ENCODE measurements around the gene COA1.

The COA1 gene

DNA sequence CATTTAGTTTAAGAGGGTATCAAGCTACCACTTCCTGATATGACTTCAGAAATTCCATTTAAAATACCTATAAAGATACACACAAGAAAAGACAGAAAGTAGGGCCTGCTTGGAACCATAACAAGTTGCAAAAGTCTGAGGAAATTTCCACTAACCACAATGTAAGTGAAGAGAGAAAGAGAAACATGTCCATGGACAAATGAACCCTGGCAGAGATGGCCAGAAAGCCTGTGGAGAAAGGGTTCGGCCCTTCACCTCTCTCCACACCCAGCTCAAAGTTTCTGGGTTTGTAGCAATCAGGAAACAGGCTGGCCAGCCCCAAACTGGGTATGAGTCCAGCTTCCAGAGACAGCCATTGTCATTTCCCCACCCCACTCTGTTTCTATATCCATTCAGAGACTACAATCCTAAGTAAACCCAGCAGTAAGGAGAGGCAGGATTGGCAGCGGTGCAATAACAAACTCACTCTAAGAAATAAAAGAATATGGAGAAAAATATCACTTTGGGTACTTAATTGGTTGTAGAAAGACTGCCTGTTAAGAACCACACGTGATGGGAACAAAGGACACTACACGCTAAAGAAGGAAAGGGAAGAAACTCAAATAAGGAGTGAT is 75.3 kb downstream of the COA1 start:
- no peak for DNase-seq (ENCODE audit: low read depth in 2 of 2)

DNA sequence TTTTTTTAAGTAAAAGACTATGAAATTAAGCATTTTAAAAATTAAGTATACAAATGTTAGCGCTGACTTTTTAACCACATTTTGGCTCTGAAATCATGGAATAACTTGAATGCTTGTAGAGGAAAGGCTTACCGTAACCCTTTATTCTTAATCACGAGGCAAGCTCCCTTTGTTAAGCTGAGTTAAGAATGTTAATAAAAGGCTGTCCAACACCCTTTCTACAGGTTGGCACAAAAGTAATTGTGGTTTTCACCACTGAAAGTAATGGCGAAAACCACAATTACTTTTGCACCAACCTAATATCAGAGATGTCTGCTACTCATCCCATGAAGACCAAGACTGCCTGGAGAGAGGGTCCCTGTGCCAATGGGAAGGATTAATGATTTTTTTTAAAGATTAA is 75.9 kb downstream of the COA1 start:
- DNase-seq (ENCODE audit: low read depth in 2 of 2), result no peak

DNA sequence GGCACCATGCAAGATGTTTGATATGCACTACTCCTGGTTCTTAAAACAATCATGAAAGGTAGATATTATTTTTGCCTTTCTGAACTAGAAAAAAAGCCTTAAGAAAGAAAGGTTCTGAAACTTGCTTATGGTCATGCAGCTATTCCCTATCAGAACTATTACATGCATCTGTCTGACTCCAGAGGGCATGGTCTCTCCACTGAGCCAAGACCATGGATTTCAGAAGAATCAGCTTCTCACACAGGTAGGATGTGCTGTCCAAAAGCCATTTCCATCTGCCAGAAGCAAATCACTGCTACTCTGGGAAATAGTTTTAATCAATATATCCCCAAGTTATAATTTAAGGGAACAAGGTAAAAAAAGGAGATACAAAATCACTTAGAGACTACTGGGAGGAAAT is 77.0 kb downstream of the COA1 start:
- no peak for DNase-seq (ENCODE audit: low read depth in 2 of 2)

DNA sequence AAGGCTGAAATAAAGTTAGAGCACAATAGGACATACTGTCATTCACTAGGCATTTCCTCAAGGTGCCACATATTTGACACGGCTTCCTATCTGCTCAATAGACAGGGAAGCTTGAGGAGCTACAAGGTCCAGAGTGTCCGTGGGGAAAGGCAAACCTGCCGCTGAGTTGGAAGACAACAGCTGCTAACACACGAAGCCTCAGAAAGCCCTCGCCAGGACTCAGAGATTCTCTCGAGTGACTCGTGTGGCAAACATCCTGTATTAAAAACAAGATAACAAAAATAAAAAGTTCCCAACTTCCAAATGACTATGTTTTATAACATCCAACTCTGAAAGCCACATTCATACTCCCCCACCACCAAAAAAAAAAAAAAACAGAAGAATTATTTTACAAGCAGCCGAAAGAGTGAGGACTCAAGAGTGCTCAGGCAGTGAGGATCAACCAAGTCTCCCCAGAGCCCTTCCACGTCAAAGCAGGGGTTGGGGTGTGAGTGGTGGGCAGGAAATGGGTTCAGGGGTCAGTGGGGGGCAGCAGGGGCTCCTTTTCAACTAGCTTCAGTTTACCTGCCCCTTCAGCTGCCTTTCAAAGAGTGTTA is 78.8 kb downstream of the COA1 start:
- peak; percentile 52 to 53 for DNase-seq (ENCODE audit: low read depth in 2 of 2)

DNA sequence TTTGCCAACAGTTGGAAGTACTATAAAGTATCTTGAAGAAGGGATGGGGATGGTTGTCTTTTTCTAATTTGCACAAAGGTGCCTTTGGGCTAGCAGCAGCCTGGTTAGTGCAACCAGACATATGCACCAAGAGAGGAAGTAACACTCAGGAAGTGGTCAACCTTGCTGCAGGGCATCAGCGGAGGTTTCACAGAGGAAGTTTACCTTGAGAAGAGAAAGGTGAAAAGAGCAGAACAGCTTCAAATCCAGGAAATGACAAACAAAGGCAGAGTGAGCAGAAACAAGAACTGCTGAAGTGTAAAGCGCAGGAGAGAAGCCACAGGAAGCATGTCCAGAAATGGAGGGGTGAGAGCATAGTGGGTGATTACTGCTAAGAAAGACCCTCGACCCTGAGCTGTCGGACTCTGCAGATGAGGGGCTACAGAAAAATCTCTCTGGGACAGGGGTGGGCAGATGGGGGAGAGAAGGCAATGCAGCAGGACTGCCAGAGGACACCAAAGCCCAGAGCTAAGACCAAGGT is 79.5 kb downstream of the COA1 start:
- no peak for DNase-seq (ENCODE audit: low read depth in 2 of 2)

DNA sequence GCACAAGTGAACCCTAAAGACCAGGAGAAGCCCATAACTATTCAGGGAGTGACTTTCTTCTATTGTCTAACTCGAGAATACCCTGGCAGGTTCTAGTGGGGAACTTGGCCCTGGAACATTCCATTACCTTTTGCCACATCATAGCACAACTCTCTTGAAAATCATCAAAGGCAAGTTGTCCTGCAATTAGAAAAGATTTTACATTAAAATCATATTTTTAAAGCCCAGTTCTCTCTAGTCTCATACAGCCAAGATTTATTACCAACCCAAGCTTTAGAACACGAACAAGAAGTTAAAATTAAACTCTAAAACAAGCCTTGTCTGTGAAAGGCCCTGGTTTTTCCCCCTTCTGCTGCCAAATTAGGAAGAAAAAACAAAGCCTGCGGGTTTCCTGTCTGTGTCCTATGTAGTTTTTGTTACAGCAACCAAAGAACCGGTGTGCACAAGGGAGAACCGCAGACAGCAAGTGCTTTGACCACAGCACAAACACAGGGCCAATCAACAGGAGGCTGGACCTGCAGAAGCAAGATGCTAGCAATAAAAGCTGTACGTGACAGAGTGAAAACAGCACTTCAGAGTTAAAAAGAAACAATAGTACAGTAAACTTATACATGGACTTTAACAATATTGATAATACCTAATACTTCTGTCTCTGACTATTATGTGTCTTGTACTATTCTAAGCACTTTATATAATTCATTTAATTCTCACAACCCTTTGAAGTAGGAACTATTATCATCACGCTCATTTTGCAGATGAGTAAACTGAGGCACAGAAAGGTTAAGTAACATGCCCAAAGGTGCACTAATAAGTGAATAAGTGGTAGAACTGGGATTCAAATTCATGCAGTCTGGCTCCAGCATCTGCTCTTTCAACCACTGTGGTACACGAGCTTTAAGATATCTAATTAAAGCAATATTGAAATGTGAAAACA is 80.6 kb downstream of the COA1 start:
- no peak for DNase-seq (ENCODE audit: low read depth in 2 of 2)

DNA sequence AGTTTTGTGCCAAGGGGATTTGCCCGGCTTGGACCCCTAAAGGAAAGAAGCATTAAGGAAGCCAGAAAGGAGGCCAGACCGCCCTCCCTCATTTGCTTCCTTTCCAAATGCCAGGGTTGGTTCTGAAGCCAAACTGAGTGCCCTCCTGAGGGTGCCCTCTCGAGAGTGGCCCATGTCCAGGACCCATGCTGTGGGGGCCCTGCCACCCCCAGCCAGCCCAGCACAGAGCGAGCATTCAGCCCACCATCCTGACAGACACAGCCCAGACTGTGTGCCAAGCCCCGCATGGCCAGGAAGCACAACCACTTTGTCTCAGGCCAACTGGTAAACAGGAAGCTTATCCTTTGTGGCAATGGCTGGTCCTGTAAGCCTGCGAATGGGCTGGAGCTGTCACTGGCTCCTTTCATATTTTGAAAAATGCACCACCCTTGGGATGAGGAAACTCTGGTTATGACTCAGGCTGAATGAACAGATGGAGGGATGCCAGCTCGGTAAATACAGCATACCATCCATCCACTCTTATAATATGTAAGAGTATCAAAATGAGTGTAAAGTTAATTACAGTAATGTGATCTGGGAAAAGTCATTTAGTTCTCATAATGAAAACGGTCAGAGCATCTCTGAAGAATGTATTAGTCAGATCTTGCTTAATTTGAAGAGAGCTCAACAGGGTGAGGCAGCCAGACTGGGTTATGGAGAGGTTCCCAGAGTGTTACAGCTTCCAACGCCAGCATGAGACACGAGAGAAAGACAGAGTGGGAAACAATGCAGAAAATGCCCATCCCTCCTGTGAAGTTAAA is 81.5 kb downstream of the COA1 start:
- peak; percentile 99 for DNase-seq (ENCODE audit: low read depth in 2 of 2)

DNA sequence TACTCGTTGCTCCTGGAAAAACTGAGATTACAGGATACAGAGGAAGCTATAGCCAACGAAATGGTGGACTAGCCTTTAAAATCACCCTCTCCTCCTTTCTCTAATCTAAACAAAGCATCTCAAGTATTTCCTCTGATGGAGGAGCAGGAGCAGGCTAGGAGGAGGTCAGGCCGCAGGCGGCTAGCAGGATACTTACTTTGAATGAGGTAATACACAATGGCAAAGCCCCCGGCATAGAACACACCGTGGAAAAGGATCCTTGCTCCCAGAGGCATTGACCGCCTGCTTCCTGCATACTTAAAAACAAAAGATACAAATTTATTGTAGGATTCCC is 82.0 kb downstream of the COA1 start:
- peak; percentile 51 to 57 for DNase-seq (ENCODE audit: low read depth in 2 of 2)

DNA sequence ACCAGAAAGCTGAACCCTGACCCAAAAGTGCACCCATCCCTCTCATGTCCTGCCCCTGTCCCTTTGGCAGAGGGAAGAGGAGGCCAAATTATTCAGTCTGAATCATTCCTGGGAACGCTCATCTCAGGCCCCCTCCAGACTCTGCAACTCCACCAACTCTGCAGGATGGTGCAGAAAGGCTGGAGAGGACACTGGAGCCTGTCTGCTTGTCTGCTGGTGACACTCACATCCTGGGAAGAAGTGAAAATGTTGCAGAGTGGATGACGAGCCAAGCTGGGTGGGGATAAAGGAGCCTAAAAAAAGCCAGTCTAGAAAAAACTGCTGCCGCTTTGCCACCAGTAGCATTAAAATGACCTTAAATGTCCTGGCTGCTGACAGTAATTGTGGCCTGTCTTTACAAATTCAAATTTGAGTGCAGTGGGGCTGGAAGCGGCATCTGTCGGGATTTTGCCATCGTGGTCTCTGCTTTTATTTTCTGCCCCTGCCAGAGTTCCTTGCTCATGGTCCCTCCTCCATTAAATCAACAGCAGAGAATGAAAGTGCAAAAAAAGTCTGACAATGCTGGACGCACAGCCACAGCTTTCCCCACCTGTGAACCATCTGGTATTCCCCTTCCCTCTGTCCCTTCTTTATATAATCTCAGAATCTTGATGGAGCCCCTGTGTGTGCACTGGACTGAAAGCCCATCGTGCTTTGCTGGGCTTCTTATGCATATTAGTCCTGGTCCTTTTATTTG is 82.6 kb downstream of the COA1 start:
- no peak for DNase-seq (ENCODE audit: low read depth in 2 of 2)

DNA sequence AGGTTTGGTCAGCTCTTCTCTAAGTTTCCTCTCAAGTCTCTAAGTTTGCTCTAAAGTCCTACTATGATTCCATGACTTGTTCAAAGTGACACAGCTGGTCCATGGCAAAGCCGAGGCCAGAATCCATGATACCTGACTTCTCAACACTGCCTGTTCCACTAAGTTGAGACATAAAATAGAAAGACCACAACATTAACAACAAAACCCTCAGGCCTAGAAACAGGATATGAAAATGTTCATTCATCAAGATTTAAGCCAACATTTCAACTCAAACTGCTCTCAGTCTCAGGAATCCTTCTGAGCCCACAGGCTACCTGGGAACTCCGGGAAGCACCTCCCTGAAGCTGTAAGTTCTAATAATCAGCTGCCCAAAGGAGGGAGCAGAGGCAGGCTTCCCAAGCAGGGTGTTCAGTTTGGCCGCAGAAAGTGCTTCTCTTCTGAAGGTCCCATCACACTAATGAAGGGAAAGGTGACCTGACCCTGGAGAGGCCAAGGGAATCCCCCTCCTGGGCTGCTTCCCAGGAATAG is 83.6 kb downstream of the COA1 start:
- no peak for DNase-seq (ENCODE audit: low read depth in 2 of 2)

DNA sequence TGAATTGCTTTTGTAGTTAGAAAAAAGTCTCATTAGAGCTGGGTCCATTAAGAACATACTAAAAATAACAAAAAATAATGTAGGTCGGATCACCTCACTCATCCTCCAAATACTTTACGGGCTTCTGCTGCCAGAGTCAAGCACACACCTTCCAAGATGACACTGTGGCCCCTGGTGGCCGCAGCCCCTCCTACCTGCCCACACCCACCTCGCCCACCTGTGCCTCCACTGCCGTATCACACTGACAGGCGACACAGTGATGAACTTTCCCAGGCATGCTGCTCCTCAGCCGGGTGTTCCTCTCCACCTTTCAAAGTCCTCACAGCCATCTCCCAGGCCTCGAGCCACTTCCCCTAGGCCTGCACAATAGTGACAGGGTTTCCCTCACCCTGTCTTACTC is 85.5 kb downstream of the COA1 start:
- no peak for DNase-seq (ENCODE audit: low read depth in 2 of 2)

DNA sequence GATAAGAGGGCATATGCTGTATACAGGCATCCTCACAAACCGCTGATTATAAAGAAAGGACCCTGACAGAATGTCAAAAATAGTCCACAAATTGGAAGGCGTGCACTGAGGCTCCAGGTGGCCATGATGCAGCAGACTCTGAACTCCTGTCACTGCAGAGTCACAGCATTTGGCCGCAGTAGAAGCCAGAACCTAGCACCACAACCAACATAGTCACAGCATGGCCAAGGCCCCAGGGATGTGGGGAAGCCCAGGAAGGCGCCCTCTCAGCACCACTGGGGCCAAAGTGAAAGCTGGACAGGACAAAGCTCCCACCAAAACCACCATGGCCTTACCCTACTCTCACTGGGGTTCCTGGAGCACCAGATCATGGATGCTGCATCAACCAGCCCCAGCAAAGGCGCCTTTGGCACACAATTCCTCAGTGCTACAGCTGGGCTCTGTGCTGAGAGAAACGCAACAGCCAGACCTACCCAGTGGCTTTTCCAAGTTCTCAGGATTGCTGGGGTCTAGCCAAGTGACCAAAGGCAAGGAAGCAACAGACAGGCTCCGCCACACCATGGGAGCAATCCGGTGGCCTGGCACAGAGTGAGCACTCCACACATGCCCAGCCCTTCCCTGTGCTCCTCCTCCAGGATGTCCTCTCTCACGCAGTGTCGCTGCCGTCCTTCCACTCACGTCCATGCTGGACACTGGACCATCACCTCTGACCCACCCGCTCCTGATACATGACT is 86.3 kb downstream of the COA1 start:
- no peak for DNase-seq (ENCODE audit: low read depth in 2 of 2)

DNA sequence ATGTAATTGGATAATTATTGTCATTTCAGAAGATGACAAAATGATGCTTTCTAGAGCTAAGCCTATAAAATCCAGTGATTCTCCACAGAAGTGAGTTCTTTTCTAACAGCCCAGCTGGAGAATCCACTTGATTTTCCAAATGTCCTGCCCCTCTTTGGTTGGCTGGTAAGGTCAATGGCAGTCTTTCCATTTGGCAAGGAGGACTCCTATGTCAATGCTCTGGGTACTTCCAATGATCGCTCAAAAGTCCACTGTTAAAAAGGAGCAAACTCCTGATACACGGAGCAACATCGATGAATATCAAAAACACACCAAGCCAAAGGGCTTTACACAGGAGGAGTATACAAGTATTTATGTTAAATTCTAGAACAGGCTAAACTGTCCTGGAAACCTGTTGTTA is 88.6 kb downstream of the COA1 start:
- no peak for DNase-seq (ENCODE audit: low read depth in 2 of 2)

DNA sequence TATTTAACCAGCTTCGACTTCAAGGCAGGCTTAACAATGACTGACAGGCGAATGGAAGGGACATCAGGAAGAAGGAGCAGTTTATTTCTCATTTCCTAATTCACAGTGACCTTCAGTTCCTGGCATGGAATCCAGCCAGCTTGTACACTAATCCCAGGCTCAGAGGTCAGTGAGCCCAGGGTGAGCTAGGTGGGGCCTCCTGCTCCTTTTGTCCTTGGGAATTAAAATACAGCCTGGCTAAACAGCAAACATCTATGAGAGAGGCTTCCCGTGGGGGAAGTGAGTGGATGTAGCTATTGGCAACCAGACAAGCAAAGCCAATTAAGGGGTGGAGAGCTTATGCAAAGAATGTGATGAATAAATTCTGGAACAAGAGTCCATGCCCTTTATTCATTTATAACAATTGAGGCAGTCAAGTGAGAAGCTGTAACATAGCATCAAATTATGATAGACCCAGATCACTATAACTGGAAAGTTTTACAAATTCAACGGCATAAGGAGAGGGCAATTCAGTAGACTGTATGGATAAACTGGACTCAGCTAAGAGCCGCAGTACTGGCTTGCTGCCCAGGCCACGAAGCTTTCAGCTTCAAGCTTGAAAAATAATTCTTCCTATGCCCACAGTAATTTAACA is 89.3 kb downstream of the COA1 start:
- DNase-seq (ENCODE audit: low read depth in 2 of 2), result peak; percentile 62 to 64

DNA sequence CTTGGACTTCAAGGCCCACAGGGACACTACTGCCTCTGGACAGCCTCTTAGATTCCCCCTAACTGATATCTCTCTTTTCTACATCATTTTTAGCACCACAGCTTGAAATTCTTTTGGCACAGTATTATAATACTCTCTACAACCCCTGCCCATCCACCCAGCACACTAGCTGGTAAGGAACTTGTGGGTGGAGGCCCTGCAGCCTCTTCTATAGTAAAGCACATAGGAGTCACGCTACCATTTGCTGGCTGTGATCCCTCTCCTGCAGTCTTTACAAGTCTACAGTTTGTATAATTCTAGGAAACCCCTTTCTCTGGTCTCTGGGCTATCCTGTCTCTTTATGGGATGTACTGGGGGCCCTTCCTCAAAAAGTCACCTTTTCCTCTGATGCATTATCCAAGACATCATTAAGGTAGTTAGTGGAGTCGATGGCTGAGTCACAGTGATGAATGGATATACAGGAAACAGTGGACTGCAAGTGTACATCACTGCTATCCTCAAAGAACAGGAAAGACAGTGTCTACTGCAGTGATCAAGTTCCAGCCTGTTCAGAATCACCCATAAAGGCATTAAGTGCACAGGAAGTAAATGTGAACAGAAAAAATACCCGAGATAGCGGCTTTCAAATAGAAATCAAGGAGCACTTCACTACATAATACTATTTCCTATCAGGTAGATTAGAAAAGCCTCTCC is 92.1 kb downstream of the COA1 start:
- DNase-seq (ENCODE audit: low read depth in 2 of 2), result no peak

DNA sequence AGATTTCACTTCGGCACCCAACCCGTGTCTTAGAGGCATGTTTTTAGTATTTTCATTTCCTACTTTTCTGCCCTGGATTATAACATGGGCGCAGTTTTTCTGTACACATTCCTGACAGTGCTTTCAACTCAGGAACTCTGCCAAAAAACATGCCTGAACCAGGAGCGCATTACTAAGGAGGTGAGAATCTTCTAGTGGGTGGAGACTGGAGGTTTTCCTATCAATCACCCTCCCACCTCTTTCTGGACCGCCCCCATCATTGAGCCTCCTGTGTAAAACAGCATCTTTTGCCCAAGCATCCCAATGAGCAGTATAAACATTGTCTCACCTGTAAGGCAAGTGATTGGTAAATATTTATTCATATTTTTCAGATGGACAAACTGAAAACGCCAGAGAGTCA is 93.2 kb downstream of the COA1 start:
- no peak for DNase-seq (ENCODE audit: low read depth in 2 of 2)

DNA sequence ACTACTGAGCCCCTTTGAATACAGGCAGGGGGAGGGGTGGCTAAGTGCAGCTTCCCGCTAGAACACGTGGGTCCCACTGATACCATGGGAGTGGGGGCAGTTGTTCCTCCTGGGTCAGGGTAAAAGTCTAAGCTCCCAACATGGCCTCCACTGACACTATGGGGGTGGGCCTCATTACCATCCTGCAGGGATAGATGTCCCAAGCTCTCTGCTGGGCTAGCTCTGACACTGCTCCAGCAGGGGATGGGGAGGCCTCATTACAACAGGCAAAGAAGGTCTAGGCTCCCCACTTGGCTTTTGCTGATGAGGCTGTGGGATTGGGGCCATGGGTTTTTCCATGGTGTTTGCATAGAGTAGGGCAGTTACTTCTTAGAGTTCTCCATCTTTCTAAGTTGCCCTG is 94.9 kb downstream of the COA1 start:
- no peak for DNase-seq (ENCODE audit: low read depth in 2 of 2)

DNA sequence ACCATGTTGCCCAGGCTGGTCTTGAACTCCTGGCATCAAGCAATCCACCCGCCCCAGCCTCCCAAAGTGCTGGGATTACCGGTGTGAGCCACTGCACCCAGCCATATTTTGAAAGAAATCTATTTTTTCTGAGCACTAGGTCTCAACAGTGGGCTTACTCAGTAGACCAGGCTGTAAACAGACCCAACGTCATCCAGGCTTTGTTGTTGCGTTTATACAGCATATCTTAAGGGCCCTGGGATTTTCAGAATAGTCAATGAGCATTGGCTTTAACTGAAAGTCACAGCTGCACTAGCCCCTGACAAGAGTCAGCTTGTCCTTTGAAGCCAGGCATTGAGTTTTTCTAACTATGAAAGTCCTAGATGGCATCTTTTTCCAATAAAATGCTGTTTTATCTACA is 96.6 kb downstream of the COA1 start:
- no peak for DNase-seq (ENCODE audit: low read depth in 2 of 2)

DNA sequence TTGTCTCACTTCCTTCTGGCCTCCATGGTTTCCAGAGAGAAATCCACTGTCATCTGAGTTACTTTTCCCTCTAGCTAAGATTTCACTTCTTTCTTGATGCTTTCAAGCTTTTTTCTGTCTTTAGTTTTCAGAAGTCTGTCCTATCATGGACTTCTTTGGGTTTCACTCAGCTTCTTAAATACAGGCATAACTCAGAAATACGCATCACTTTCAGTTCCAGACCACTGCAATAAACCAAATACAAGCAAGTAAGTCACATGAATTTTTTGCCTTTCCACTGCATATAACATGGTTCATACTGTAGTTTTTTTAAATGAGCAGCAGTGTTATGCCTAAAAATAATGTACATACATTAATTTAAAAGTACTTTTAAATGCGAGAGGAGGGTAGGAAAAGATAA is 97.8 kb downstream of the COA1 start:
- DNase-seq (ENCODE audit: low read depth in 2 of 2), result no peak

All from fibroblast of skin of left biceps (primary cell).